HG03045 (cell line): Measurements from ENCODE around the gene ANO6.
"Not testable (repeated sequence)": the region's sequence is repeated elsewhere in the genome, so short reads cannot be mapped to it uniquely, and the experiment has no call there.

Experiments used
- ATAC-seq: cut with Tn5 transposase; IDR thresholded peaks from one replicate; pipeline ENCODE4 v1.9.1; 2021; ENCODE audit warnings: mild to moderate bottlenecking, moderate library complexity; ENCODE audit not compliant: unreplicated experiment

ANO6 gene

DNA sequence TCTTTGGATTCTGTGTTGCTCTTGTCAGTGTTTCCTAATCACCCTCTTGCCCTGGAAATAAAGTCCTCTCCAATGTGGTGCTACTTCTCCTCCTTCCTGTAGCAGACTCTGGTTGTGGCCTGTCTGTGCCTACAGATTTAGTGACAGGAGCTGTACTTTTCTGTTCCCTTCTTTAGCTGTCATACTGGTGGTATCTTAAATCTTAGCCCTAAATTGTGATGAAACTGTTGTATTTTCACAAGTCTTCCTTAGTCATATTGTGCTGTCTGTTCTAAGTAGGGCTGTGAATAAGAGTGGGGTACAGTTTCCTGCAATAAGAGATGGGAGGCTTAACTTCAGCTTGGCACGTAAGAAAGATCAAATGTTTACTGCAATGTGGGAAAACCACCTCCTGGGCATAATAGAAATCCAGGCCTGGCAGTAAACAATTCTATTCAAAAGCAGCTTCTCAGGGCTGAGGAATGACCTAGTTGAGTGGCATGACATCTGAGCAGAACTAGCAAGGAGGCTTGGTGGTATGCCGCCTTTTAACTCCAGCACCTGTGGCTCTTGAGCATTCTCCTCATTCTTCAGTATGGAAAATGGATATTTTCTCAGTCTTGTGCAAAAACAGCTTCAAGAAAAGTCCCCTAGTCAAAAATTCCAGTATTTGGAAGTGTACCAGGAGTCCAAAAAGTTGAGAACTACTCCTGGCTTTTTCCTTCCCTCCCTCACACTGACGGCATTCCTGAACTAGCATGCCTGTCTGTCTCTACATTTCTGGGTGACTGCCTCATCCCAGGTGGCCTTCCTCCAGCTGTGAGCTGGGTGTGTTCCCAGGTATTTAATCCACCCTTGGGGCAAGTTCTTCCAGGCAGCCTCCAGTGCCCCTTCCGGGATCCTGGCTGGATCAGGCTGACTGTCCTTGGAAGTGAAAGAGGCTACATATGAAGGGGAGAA, 19.5 kb downstream of the ANO6 start:
- no peak for ATAC-seq

GRCh38 chr12:45236383-45236782, 20.5 kb downstream of the ANO6 start:
- not testable (repeated sequence) for ATAC-seq

DNA sequence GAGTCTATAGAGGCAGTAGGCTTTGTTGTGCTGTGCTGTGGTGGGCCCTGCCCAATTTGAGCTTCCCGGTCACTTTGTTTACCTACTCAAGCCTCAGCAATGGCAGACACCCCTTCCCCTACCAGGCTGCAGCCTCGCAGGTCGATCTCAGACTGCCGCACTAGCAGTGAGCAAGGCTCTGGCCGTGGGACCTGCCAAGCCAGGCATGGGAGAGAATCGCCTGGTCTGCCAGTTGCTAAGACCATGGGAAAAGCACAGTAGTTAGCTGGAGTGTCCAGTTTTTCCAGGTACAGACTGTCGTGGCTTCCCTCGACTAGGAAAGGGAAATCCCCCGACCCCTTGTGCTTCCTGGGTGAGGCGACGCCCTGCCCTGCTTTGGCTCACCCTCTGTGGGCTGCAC, 26.3 kb downstream of the ANO6 start:
- ATAC-seq = no peak

- no peak for ATAC-seq
Observed at GRCh38 chr12:45243963-45244362, 28.1 kb downstream of the ANO6 start.

- ATAC-seq = peak; percentile 85
Observed at GRCh38 chr12:45244561-45245343, 28.9 kb downstream of the ANO6 start.

DNA sequence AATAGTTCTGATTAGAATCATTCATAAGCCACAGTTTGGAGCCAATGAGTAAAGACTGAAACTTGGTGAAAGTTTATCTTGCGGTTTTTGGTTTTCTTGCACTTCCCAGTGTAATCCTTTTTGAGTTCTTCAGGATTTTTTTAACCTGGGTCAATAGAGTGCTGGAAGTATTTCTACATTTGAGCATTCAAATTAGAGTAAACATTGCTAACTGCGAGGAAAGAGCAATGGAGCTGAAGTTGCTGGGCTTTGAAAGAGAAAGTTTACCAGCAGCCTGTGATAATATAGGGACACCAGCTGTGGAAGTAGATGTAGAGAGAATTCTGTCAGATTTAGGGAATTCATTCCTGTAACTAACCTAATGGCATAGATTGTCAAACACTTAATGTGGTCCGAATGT, 30.3 kb downstream of the ANO6 start:
- ATAC-seq = no peak

DNA sequence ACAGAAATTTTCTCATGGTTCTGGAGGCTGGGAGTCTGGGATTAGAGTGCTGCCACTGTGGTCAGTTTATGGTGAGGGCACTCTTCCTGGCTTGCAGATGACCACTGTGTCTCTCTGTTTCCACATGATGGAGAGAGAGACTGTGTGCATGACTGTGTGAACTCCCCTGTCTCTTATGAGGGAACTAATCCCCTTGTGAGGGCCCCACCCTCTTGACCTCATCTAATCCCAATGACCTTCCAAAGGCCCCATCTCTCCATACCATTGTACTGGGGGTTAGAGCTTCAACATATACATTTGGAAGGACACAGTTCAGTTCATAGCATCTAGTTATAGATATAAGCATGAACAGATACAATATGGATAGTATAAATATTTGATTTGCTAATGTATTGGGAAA, 31.7 kb downstream of the ANO6 start:
- no peak for ATAC-seq

- ATAC-seq = no peak
Observed at GRCh38 chr12:45248095-45248494, 32.2 kb downstream of the ANO6 start.

DNA sequence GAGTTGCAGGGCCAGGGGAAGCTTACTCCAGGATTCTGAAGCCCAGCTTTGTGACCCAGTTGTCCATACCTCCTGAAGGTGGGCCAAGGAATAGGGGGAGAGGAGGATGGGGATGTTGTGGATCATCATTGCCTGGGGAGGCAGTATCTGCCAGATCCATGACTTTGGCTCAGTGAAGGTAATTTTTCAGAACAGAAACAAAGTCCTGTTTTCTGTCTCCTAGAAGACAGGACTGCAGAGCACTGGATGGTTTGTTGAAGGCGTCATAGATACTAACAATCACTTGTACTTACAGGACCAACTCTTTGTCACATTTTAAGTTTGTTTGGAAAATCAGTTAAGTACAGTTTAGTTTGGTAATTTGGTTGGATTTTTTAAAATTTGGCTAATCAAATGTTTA, 38.4 kb downstream of the ANO6 start:
- no peak for ATAC-seq

DNA sequence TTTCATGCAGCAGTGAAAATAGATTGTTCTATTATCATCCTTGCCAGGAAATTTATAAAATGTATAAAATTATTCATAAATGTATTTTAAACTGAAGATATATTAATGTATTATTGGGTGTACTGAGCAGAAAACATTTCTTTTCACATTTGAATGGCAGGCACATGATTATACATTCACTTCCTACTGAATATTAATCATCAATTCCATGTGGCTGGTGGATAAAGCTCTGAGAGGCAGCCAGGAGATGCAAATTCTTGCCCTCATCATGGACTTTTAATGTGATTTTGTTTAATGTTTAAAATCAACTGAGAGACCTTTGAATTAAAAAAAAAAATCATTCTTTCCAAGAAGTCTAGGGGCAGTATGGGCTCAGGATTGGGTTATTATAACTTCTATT, 40.8 kb downstream of the ANO6 start:
- no peak for ATAC-seq

GRCh38 chr12:45257185-45257930, 41.5 kb downstream of the ANO6 start:
- peak; percentile 85 for ATAC-seq

- no peak for ATAC-seq
Observed at GRCh38 chr12:45259675-45260074, 43.8 kb downstream of the ANO6 start.

GRCh38 chr12:45260104-45260815, 44.4 kb downstream of the ANO6 start:
- ATAC-seq = no peak

DNA sequence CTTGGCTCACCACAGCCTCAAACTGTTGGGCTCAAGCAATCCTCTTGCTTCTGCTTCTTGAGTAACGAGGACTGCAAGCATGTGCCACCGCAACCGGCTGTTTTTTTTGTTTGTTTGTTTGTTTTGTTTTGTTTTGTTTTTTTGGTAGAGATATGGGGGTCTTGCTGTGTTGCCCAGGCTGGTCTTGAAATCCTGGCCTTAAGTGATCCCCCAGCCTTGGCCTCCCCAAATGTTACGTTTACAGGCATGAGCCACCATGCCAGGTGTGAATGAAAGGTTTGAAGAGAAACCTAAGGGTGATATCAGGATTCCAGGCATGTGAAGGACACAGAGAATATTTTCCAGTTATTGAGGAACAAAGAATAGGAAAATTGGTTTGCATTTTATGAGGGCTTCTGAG, 45.0 kb downstream of the ANO6 start:
- no peak for ATAC-seq

- ATAC-seq = not testable (repeated sequence)
Observed at GRCh38 chr12:45262185-45262584, 46.3 kb downstream of the ANO6 start.

DNA sequence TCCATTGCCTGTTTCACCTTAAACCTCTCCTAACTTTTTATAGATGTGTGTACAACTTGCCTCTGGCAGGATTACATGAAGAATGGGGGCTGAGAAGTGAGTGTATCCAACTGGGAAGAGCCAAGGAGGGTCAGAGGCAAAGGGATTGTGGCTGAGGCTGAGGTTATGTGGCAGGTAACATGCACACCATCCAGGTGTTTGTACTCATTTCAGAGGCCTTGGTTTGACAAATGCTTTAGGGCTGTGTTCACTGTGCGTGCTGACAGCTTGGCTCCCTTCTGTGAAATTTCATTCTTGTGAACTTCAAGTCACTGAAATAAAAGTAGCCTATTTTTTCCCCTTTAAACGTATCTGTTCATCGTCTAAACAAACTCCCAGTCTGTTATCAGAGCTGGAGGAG, 47.7 kb downstream of the ANO6 start:
- ATAC-seq = no peak

- ATAC-seq = no peak
Observed at GRCh38 chr12:45268672-45269411, 52.9 kb downstream of the ANO6 start.

- no peak for ATAC-seq
Observed at GRCh38 chr12:45269412-45269751, 53.5 kb downstream of the ANO6 start.

DNA sequence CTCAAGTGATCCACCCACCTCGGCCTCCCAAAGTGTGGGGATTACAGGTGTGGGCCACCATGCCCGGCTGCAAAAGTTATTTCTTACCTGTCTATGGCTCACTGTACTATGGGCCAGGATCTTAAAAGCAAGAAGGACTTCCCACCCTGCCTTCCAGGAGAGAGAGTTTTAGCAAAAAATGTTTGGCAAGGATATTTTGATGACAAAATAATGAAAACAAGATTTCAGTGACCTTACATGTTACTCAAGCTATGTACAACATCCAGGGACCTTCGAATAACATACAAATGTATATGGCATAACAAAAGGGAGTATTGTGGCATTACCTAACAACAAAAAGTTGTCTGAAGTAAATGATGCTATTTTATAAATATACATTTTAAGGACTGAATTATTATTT, 55.1 kb downstream of the ANO6 start:
- ATAC-seq = no peak

GRCh38 chr12:45273717-45274271, 57.9 kb downstream of the ANO6 start:
- ATAC-seq = no peak
